Tibial nerve (tissue), 3 donors: ENCODE measurements around the gene MPZL3.

Source experiments
- CTCF ChIP-seq, 5 experiments: fragments of 200-600 bp in 3 of 5; fragments of 450-650 bp in 2 of 5; sonication (generic) in 3 of 5; IDR thresholded peaks; one replicate each; pipeline ENCODE4 v1.5.1; 2016 to 2019; ENCODE audit warnings: antibody characterized with exemption in 5 of 5, mild to moderate bottlenecking in 3 of 5, moderate library complexity in 2 of 5
- POLR2A ChIP-seq, 2 donors: fragments of 450-650 bp; IDR thresholded peaks; one replicate each; pipeline ENCODE4 v1.6.1; 2017; ENCODE audit warnings: antibody characterized with exemption in 2 of 2, mild to moderate bottlenecking in 2 of 2, moderate library complexity in 2 of 2

DNA sequence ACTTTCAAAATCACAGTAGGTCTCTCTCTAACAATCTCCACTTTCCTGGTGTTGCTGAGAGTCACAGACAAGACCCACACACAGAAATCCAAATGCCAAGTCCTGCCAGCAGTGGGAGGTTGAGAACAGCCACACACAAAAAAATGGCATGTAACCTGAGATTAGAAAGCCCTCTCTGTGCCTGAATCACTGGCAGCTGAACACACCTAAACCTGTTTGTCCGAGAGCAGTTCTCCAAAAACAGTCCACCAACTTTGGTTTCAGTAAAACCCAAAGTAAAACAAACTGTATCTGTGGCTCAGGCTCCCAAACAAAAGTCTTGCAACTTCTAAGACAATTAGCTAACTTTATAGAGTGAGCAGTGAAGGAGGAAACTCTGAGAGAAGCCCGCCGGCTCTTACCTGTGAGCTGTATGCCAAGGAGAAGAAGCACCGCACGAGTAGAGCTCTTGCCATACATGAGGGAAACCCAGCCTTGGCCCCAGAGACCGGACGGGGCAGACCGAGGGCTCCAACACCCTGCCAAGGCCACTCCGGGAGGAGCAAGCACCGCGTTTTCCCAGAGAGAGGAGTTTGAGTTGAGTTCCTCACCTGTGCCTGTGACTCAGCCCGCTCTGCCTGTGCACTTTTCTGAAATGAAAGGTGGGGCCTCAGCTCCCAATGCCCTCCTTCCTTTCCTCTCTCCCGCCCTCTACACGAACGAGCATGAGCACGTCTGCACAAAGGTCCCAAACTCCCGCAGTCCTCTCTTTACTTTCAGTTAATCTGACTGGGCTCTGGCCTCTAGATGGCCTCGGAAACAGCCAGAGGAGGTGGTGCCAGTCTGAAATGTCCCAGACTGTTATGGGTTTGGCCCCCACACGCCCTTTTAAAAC is 11.8 kb upstream of the MPZL3 start, which contains the start of gene MPZL2:
- TF ChIP-seq CTCF (IDR thresholded peaks at IDR 0.05) (no peak), POLR2A (IDR thresholded peaks at IDR 0.05) (no peak)
